GM21515 (cell line): ENCODE data around the gene ABCC8.
"Not testable (repeated sequence)": the region's sequence is repeated elsewhere in the genome, so short reads cannot be mapped to it uniquely, and the experiment has no call there.

Experiments used
- ATAC-seq: cut with Tn5 transposase; IDR thresholded peaks from one replicate; pipeline ENCODE4 v1.9.1; 2021; ENCODE audit not compliant: unreplicated experiment

Gene ABCC8

DNA sequence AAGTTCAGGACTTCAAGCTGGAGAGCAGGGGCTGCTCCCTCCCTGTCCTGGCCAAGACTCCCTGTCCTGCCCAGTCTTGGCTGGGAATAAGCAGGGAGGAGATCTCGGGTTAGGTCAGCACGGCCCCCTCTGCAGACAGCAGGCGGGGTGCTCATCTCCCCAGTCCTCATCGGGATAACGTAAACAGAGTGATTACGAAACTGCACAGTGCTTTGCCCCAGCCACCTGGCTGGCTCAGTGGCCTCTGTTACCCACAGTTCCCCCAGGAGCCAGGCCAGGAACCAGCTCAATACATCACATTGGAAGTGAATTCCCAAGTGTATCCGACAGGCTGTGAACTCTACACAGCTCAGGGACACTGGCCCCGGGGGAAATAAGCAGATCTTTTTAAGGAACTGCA, 45.5 kb downstream of the ABCC8 start:
- no peak for ATAC-seq

- no peak for ATAC-seq
These were observed 46.0 kb downstream of the ABCC8 start for GRCh38 chr11:17430616-17431015.

DNA sequence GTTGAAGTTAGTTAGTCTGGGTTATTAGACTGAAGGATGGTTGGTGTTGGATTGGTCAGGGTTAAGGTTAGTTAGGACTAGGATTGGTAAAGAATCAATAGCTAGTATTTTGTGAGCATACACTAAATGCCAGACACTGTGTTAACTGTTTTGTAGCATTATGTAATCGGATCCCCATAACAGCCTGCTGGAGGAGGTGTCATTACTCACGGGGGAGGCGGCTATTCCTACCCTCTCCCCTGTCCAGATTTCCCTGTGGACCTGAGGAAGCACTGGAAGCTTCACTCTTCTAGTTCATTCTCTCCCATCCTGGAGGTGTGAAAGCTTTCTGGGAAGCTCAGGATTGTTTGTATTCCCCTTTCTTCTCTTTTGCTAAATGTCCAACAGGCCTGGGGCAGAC, 47.7 kb downstream of the ABCC8 start:
- no peak for ATAC-seq

- ATAC-seq, result no peak
These were observed 48.4 kb downstream of the ABCC8 start for GRCh38 chr11:17428261-17428660.

DNA sequence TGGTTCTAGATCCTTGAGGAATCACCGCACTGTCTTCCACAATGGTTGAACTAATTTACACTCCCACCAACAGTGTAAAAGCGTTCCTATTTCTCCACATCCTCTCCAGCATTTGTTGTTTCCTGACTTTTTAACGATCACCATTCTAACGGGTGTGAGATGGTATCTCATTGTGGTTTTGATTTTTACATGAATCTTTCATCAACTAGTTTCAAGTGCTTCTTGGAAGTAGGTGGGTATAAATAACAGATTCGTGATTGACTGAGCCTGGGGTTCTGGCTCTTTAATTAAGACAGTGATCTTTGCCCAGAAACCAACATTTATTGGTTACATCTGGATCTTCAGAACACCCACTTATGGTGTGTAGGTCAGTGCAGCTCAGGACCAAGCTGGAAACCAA, 50.4 kb downstream of the ABCC8 start:
- not testable (repeated sequence) for ATAC-seq

- no peak for ATAC-seq
These were observed 52.9 kb downstream of the ABCC8 start for GRCh38 chr11:17423533-17424310.

- no peak for ATAC-seq
These were observed 54.9 kb downstream of the ABCC8 start for GRCh38 chr11:17421781-17422180.

DNA sequence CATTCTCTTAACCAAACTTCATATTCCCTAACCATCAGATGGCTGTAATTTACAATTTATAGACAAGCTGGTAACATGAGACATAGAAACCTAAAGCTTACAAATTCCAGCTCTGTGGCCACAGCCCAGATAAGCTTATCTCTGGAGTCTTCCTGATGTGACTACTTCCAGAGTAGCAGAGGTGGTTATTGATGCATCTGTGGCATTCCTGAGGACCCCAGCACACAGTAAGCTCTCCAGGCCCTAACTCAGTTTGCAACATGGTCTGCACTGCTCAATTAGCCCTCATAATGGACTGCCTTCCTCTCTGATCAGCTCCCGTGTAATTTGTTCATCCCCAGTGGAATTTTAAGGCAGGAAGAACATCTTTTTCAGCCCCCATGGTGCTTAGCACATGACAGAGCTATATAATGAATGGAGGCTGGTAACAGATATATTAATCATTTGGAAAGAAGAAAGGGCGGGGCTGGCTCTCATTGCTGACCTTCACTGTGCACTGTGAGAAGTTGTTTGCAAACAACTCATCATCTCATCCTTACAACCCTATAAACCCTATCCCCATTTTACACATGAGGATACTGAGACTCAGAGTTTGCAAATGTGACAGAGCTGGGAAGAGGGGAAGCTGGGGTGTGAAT, 58.1 kb downstream of the ABCC8 start:
- no peak for ATAC-seq

- ATAC-seq, result no peak
These were observed 60.2 kb downstream of the ABCC8 start for GRCh38 chr11:17416492-17416891.

GRCh38 chr11:17415523-17416104, 61.0 kb downstream of the ABCC8 start:
- ATAC-seq, result no peak

GRCh38 chr11:17414992-17415391, 61.7 kb downstream of the ABCC8 start:
- ATAC-seq, result no peak

GRCh38 chr11:17414317-17414737, 62.3 kb downstream of the ABCC8 start:
- no peak for ATAC-seq

DNA sequence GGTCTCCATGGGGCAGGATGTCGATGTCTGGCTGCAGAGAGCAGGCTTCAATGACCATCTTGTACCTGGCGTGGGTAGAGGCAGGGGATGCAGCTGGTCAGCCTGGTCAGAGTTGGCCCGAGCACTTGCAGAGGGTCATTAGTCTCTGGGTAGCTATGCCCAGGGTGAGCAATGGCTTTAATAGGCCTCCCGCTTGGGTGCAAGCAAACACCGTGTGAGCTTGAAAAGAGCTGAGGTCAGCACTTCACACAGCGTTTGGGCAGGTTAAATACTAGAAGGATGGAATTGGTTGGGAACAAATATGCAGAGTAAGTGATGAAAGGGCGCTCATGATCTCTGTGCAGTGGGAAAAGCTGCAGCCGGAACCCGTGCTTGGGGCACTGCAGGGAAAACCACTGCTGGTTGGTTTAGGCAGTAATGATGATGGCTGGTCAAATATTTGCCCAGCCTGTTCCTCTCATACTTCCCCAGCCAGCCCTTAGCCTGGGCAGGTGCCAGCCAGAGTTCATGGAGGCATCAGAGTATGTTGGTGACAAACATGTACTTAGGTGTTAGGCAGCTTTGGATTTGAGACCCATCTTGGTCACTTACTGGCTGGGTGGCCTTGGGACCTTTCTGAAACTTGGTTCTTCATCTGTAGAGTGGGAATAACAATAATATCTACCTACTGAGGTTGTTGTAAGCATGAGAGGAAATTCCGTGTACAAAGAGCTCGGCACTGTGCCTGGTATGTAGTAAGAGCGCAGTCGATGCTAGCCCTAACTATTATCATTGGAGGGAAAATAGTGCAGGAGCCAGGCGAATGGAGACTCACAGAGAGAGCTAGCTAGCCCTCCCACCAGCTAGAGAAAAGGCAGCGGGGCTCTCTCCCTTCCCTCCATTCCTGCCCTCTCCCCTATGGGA, 63.0 kb downstream of the ABCC8 start:
- no peak for ATAC-seq

GRCh38 chr11:17412488-17413180, 64.0 kb downstream of the ABCC8 start:
- no peak for ATAC-seq

DNA sequence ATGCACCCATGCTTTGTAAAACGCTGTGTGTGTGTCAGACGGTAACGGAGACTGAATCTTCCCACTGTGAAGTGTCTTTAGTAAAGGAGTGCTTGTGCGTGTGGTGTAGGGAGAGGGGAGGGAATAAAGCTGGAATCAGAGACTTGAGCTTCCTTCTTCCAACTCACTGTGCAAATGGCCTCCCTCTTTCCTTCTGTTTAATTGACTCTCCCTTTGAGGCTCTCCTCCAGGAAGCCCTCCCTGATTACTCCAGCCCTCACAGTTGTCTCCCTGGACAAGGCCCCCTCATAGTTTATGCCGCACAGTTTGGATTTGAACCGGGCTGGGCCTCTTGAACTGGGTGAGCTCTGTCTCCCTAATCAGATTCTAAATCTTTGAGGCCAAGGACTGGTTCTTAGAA, 65.2 kb downstream of the ABCC8 start:
- no peak for ATAC-seq

GRCh38 chr11:17410606-17411379, 65.9 kb downstream of the ABCC8 start:
- no peak for ATAC-seq

DNA sequence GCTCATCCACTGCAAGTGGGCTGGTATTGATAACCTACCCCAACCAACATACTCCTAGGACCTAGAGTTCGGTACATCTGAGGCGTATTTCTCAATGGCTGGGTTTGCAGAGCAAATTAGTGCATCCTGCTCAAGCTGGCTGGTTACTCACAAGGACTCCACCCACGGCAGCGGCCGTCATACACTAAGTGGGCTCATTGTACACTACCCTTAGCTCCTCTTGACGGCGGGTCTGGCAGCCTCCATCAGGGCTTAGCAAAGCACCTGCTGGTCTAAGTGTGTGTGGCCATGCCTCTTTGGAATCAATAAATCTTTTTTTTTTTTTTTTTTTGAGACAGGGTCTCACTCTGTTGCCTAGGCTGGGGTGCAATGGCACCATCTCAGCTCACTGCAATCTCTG, 68.0 kb downstream of the ABCC8 start:
- ATAC-seq, result no peak

DNA sequence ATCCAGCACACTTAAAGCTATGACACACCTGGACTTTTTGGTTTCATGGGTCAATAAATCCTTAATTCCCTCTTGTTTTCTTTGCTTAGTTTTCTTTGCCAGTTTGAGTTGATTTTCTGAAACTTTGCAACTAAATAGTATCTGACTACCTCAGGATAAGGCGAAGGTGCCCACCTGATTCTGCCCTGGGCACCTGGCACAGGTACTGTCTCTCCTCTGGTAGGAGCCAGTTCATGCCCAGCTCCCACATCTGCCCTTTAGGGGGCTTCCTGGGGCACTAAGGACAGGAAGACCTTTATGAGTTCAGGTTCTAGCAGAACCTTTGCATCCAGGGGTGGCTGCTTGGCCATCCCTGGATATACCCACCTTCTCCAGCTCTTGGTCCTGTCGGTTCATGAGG, 68.6 kb downstream of the ABCC8 start:
- ATAC-seq, result no peak

DNA sequence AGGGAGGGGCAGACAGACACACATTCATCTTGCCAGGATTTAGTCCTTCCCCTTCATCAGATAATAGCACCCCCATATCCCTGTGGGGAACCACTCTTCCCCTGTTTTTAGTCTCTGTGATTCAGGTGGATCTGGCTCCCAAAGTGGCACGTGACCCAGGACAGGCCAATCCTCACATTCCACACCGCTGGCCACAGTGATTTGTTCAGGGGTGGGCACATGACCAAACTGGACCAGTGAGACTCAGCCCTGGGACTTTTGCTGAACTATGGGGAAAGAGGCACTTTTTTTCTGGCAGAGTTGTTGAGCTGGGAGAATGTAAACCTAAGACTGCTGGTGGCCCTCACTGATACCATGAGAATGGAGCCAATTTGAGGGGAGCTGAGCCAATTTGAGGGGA, 69.1 kb downstream of the ABCC8 start:
- no peak for ATAC-seq

GRCh38 chr11:17406818-17407149, 69.9 kb downstream of the ABCC8 start:
- no peak for ATAC-seq
